ENCODE measurements around the gene FGF12. TPM values are rescaled to one million over a fixed set of nuclear protein-coding genes. Genes with fewer than 3 reads are reported as not detected.

FGF12 gene
- total and polyA plus RNA-seq, 2 of the 13 experiments (the other 11 are each of a cell fraction or from before 2014, with no cell fraction given), result 0.07 TPM; not detected in 1

GRCh38 chr3:192216067-192216466 is 511.3 kb downstream of the FGF12 start:
- WGBS (ENCODE audit: low lambda C conversion rate), result 2% methylated on average over 2 of the region's 2 CpGs
- no peak overlapping the region for H3K9ac ChIP-seq (ENCODE audit: insufficient read depth, low read depth, low read length)
- H3K4me1 ChIP-seq (ENCODE audit: insufficient read depth, low read length), result no peaks in the 10 kb centered on the region
- H3K9me3 ChIP-seq (ENCODE audit: low read length), result no peaks in the 10 kb centered on the region
- no peaks in the 10 kb centered on the region for H3K36me3 ChIP-seq (replicated peaks in 1 of 2; ENCODE audit: control insufficient read depth in 1 of 2, insufficient read depth in 2 of 2, low read length in 2 of 2)
- ChIA-PET CTCF (ENCODE audit: low intra/inter-chr PET ratio, low total read pairs) (no interaction called here), POLR2A (no interaction called here)
- no peak overlapping the region for H3K4me3 ChIP-seq (replicated peaks in 1 of 3; ENCODE audit: insufficient read depth in 1 of 3, low read depth in 2 of 3, low read length in 3 of 3)
- no peak for TF ChIP-seq THAP11 (CRISPR knock-in tag; IDR thresholded peaks at IDR 0.05)
- in situ Hi-C loops (cut with HindIII; ENCODE audit: extremely low pct_ligation_motif_present, low pct_unique_long_range_greater_than_20kb), result no loop called here
- no peak overlapping the region for H3K27ac ChIP-seq (ENCODE audit: extremely low read length, insufficient read depth, low read length)
- no peaks in the 10 kb centered on the region for H3K27me3 ChIP-seq (ENCODE audit: control insufficient read depth in 1 of 2, insufficient read depth in 2 of 2, low read length in 2 of 2)
- no peaks in the 10 kb centered on the region for H4K20me1 ChIP-seq (ENCODE audit: insufficient read depth, low read length)
- ATAC-seq (no peak), DNase-seq (ENCODE audit: low spot score) (no peak), FAIRE-seq (no peak)
- BruUV-seq (replicated peaks), result no TSS peak
- no peak overlapping the region for H2AFZ ChIP-seq (ENCODE audit: low read length)
- no peaks in the 10 kb centered on the region for H3K79me2 ChIP-seq (ENCODE audit: insufficient read depth, low read length)
- intact Hi-C loops (cut with micrococcal nuclease; ENCODE audit: unreplicated experiment), result no loop called here
- no peak overlapping the region for H3K4me2 ChIP-seq (ENCODE audit: low read depth, low read length)

DNA sequence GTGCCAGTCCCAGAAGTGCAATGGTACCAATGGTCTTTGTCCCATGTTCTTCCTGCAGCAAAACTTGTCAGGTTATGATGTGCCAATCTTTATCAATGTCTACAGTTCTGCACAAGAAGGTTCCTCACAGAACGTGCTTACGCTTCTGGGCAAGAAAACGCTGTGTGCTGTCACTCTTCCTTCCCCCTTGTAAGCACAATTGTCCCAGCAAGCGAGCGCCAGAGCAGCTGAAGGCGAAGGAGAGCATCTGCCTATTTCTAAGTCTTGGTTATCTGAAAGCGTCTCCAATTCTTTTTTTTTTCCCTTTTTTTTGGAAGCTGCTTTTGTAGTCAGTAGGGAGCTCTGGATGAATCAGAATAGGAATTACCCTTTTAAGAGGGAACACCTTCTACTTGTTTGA is 514.4 kb downstream of the FGF12 start:
- Histone ChIP-seq H3K9ac (ENCODE audit: insufficient read depth, low read depth, low read length) (no peak overlapping the region), H3K4me3 (replicated peaks in 1 of 3; ENCODE audit: insufficient read depth in 1 of 3, low read depth in 2 of 3, low read length in 3 of 3) (no peak overlapping the region), H3K4me1 (ENCODE audit: insufficient read depth, low read length) (no peaks in the 10 kb centered on the region), H3K27me3 (ENCODE audit: control insufficient read depth in 1 of 2, insufficient read depth in 2 of 2, low read length in 2 of 2) (no peaks in the 10 kb centered on the region), H3K9me3 (ENCODE audit: low read length) (no peaks in the 10 kb centered on the region), H3K4me2 (ENCODE audit: low read depth, low read length) (no peak overlapping the region), H4K20me1 (ENCODE audit: insufficient read depth, low read length) (no peaks in the 10 kb centered on the region), H2AFZ (ENCODE audit: low read length) (no peak overlapping the region), H3K79me2 (ENCODE audit: insufficient read depth, low read length) (no peaks in the 10 kb centered on the region), H3K36me3 (replicated peaks in 1 of 2; ENCODE audit: control insufficient read depth in 1 of 2, insufficient read depth in 2 of 2, low read length in 2 of 2) (no peaks in the 10 kb centered on the region), H3K27ac (ENCODE audit: extremely low read length, insufficient read depth, low read length) (no peak overlapping the region)
- in situ Hi-C loops (cut with HindIII; ENCODE audit: extremely low pct_ligation_motif_present, low pct_unique_long_range_greater_than_20kb) (no loop called here), intact Hi-C loops (cut with micrococcal nuclease; ENCODE audit: unreplicated experiment) (no loop called here)
- ATAC-seq, result no peak
- no peak for TF ChIP-seq ZNF570 (CRISPR knock-in tag; IDR thresholded peaks at IDR 0.05; ENCODE audit: borderline replicate concordance)
- no peak for TF ChIP-seq ZFP1 (CRISPR knock-in tag; IDR thresholded peaks at IDR 0.05)
- ChIA-PET POLR2A (no interaction called here), CTCF (ENCODE audit: low intra/inter-chr PET ratio, low total read pairs) (no interaction called here)
- 38% methylated on average over 7 of the region's 7 CpGs for WGBS (ENCODE audit: low lambda C conversion rate)
- no peak for DNase-seq (ENCODE audit: low spot score)
- FAIRE-seq, result no peak
- BruUV-seq (replicated peaks), result no TSS peak

DNA sequence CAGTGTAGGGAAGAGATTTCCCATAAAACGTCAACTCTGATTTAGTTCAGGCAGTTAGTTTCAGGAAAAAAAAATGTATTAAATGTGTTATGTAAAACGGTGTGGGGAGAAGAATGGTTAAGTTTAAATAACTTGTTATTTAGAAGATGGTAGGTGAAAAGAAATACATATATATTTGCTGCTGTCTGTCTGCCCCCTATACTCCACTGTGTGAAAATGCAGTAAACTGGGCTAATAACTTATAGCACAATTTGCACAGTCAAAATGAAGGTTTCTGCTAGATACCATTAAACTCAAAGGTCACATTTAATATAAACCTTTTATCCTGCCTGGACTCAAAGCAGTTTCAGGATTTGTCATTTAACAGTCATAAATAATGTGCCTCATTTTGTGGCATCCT is 515.0 kb downstream of the FGF12 start:
- ATAC-seq, result no peak
- 3% methylated on average over 2 of the region's 2 CpGs for WGBS (ENCODE audit: low lambda C conversion rate)
- H3K4me1 ChIP-seq (ENCODE audit: insufficient read depth, low read length), result no peaks in the 10 kb centered on the region
- H3K27me3 ChIP-seq (ENCODE audit: control insufficient read depth in 1 of 2, insufficient read depth in 2 of 2, low read length in 2 of 2), result no peaks in the 10 kb centered on the region
- H3K36me3 ChIP-seq (replicated peaks in 1 of 2; ENCODE audit: control insufficient read depth in 1 of 2, insufficient read depth in 2 of 2, low read length in 2 of 2), result no peaks in the 10 kb centered on the region
- no peak for FAIRE-seq
- H3K9me3 ChIP-seq (ENCODE audit: low read length), result no peaks in the 10 kb centered on the region
- in situ Hi-C loops (cut with HindIII; ENCODE audit: extremely low pct_ligation_motif_present, low pct_unique_long_range_greater_than_20kb), result no loop called here
- no peak overlapping the region for H3K4me2 ChIP-seq (ENCODE audit: low read depth, low read length)
- no peak for DNase-seq (ENCODE audit: low spot score)
- no peak overlapping the region for H3K9ac ChIP-seq (ENCODE audit: insufficient read depth, low read depth, low read length)
- no peaks in the 10 kb centered on the region for H4K20me1 ChIP-seq (ENCODE audit: insufficient read depth, low read length)
- ChIA-PET POLR2A (no interaction called here), CTCF (ENCODE audit: low intra/inter-chr PET ratio, low total read pairs) (no interaction called here)
- intact Hi-C loops (cut with micrococcal nuclease; ENCODE audit: unreplicated experiment), result no loop called here
- no peak overlapping the region for H3K4me3 ChIP-seq (replicated peaks in 1 of 3; ENCODE audit: insufficient read depth in 1 of 3, low read depth in 2 of 3, low read length in 3 of 3)
- no peaks in the 10 kb centered on the region for H3K79me2 ChIP-seq (ENCODE audit: insufficient read depth, low read length)
- no peak overlapping the region for H2AFZ ChIP-seq (ENCODE audit: low read length)
- no TSS peak for BruUV-seq (replicated peaks)
- no peak overlapping the region for H3K27ac ChIP-seq (ENCODE audit: extremely low read length, insufficient read depth, low read length)
- TF ChIP-seq SRF (IDR thresholded peaks at IDR 0.05; ENCODE audit: low read depth, low read length) (no peak), IRF2 (CRISPR knock-in tag; IDR thresholded peaks at IDR 0.05) (no peak), KDM1A (CRISPR knock-in tag; IDR thresholded peaks at IDR 0.05) (no peak), THAP8 (CRISPR knock-in tag; IDR thresholded peaks at IDR 0.05; ENCODE audit: borderline replicate concordance) (no peak), ZBTB37 (CRISPR knock-in tag; IDR thresholded peaks at IDR 0.05) (no peak)
- TF ChIP-seq, protein P1, sequence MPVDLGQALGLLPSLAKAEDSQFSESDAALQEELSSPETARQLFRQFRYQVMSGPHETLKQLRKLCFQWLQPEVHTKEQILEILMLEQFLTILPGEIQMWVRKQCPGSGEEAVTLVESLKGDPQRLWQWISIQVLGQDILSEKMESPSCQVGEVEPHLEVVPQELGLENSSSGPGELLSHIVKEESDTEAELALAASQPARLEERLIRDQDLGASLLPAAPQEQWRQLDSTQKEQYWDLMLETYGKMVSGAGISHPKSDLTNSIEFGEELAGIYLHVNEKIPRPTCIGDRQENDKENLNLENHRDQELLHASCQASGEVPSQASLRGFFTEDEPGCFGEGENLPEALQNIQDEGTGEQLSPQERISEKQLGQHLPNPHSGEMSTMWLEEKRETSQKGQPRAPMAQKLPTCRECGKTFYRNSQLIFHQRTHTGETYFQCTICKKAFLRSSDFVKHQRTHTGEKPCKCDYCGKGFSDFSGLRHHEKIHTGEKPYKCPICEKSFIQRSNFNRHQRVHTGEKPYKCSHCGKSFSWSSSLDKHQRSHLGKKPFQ (CRISPR knock-in tag; IDR thresholded peaks at IDR 0.05; ENCODE audit: insufficient replicate concordance), result no peak

All from HepG2 (cell line).